Stimulated activated CD4-positive, alpha-beta T cell treated with anti-CD3 and anti-CD28 coated beads, Interleukin-2, amount 100 ng/mL, for 48 hours (primary cell): ENCODE data around the gene SLC39A9.
"Not testable (repeated sequence)": the region's sequence is repeated elsewhere in the genome, so short reads cannot be mapped to it uniquely, and the experiment has no call there.

Experiments
- DNase-seq, 2 donors: peaks; one replicate each; pipeline ENCODE4 v3.0.0-alpha.2; 2020

SLC39A9 gene

GRCh38 chr14:69370061-69370460 is 28.4 kb upstream of the SLC39A9 start:
- DNase-seq, result no peak

DNA sequence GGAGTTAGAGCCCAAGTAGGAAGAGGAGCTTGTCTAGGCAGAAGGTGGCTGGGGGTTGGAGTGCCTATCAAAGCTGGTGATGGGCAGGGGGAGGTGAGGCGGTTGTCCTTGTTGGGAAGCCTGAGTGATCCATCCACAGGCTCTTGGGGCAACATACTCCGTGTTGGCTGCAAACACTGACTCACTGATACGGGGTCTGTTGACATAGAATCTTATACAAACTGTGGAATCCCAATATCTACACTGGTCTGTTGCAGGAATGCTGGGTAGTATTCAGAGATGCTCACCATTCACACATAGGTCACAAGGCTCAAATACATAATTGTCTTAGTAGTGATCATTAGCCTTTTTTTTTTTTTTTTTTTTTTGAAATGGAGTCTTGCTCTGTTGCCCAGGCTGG is 26.3 kb upstream of the SLC39A9 start:
- no peak for DNase-seq

DNA sequence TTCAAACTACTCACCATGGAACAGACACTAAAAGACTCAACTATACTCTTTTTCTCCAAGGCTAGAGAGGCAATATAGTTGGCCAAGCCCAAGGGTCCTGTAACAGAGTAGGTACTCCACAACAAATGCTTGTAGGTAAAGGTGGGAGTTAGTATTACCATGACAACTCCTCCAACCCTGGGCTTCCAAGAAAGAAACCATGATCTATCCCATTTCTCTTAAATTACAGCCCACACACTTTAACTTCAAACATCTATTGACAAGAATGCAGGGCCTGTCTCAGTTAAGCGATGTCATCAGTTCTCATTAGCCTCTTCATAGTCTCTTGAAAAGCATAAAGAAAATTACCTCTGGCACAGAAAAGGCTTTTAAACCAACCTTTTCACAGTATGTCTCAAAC is 25.4 kb upstream of the SLC39A9 start:
- DNase-seq, result no peak

DNA sequence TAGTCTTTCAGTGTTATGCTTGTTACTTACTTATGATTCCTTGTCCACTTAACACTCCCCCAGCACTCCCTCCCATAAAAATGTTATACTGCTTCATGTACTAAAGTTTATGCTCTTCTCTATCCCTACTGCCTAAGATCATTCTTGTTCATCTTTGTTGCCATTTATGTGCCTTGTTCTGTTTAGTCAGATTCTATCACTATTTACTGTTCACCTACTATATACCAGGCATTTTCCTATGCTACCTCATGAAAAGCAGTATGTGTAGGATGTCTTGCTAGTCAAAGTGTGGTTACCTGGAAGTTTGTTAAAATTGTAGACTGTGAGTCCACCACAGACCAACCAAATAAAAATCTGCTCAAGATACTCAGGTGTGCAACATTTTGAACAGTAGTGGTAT is 24.3 kb upstream of the SLC39A9 start:
- no peak for DNase-seq

DNA sequence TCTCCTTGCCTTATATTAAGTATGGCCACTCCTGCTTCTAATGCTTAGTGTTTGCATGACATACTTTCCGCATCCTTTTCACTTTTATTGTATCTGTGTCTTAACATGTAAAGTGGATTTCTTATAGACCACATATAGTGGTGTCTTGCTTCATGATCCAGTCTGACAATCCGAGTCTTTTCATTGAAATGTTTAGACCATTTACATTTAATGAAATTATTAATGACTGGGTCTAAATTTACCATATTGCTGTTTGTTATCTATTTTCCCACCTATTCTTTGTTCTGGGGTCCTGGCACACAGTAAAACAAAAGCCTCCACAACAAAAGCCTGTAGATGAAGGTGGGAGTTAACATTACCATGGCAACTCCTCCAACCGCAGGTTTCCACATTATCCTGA is 23.3 kb upstream of the SLC39A9 start:
- DNase-seq, result no peak

GRCh38 chr14:69375722-69376121 is 22.8 kb upstream of the SLC39A9 start:
- no peak for DNase-seq

- DNase-seq, result no peak
These were observed 22.1 kb upstream of the SLC39A9 start for GRCh38 chr14:69376439-69376838.

DNA sequence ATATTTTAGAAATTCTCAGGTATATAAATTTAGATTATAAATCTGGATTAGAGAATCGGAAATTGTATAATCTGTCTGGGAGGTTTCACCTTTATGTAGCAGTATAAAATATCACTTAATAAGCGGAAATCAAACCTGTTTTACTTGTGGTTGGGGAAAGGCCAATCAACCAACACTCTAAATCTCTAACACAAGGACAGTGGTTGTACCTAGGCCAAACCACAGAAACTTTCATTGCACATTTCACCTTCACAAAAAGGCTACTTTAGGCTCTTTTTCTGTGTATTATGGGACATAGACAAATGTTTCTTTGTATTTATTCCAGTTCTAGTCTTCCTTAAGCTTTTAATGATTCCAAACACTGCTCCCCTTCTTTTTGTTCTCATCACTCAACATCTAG is 20.2 kb upstream of the SLC39A9 start:
- DNase-seq, result no peak

GRCh38 chr14:69387311-69387710 is 11.2 kb upstream of the SLC39A9 start:
- no peak for DNase-seq

DNA sequence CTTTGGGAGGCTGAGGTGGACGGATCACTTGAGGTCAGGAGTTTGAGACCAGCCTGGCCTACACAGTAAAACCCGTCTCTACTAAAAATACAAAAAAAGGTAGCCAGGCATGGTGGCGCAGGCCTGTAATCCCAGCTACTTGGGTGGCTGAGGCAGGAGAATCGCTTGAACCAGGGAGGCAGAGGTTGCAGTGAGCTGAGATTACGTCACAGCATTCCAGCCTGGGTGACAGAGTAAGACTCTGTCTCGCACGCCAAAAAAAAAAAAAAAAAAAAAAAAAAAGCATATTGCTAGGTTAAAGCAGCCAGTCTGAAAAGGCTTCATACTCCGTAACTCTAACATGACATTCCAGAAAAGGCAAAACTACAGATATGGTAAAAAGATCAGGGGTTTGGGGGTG is 7.1 kb upstream of the SLC39A9 start:
- not testable (repeated sequence) for DNase-seq

DNA sequence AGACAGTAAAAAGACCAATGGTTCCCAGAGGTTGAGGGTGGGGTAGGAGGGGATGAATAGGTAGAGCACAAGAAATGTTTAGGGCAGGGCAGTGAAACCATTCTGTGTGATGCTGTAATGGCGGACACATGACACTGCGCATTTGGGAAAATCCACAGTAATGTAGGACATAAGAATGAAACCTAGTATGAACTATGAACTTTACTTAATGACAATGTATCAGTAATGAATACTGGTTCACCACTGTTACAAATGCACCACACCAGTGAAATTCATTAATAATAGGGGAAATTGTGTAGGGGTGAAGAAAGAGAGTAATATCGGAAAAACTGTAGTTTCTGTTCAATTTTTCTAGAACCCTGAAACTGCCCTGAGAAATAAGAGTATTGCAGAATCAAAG is 6.0 kb upstream of the SLC39A9 start:
- no peak for DNase-seq

- DNase-seq, result no peak
These were observed 2.6 kb upstream of the SLC39A9 start for GRCh38 chr14:69395929-69396328.

GRCh38 chr14:69398818-69399210 is 322 bp downstream of the SLC39A9 start:
- no peak for DNase-seq

- no peak for DNase-seq
These were observed 1.3 kb downstream of the SLC39A9 start for GRCh38 chr14:69399750-69400149.

GRCh38 chr14:69400154-69400553 is 1.7 kb downstream of the SLC39A9 start:
- no peak for DNase-seq

- DNase-seq, result no peak
These were observed 3.3 kb downstream of the SLC39A9 start for GRCh38 chr14:69401841-69402240.

DNA sequence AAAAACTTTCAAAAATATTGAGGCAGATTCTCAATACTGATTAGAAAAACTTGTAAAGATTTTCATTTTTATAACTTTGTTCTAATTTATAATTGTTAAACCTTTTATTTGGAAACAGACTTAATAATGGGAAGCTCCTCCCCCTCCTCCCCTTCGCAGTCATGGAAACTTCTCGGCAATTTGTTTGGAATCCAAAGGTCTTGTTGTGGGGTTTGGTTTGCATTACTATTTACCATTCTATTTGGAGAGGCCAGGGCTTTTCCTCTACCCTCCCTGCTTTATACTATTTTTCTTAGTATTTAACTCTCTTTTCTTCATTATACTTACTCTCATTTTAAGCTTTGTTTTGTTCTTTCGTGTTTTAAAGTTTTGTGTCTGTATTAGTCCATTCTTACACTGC is 6.0 kb downstream of the SLC39A9 start:
- no peak for DNase-seq

GRCh38 chr14:69404883-69405282 is 6.4 kb downstream of the SLC39A9 start:
- DNase-seq, result no peak

DNA sequence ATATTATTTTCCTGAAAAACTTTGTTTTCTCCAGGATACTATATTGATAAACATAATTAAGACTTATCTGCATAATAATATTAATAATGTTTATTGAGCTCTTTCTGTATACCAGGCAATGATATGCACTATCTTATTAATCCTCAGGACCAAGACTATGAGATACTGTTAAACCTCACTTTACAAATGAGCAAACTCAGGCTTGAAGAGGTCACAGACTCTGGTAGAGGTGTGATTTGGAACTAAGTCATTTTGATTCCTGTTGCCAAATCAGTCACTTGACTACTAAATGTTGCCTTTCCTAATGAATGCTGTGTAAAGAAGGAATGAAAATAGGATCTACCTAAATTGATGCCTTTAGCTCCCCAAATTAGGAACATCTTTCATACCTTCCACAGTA is 7.3 kb downstream of the SLC39A9 start:
- DNase-seq, result no peak

- DNase-seq, result no peak
These were observed 10.0 kb downstream of the SLC39A9 start for GRCh38 chr14:69408331-69408960.

GRCh38 chr14:69413483-69413882 is 15.0 kb downstream of the SLC39A9 start:
- no peak for DNase-seq

DNA sequence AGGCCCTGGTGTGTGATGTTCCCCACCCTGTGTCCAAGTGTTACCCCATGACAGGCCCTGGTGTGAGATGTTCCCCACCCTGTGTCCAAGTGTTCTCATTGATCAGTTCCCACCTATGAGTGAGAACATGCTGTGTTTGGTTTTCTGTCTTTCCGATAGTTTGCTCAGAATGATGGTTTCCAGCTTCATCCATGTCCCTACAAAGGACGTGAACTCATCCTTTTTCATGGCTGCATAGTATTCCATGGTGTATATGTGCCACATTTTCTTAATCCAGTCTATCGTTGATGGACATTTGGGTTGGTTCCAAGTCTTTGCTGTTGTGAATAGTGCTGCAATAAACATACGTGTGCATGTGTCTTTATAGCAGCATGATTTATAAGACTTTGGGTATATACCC is 17.6 kb downstream of the SLC39A9 start:
- DNase-seq, result not testable (repeated sequence)

GRCh38 chr14:69423279-69423678 is 24.8 kb downstream of the SLC39A9 start:
- DNase-seq, result no peak

- no peak for DNase-seq
These were observed 25.8 kb downstream of the SLC39A9 start for GRCh38 chr14:69424149-69424923.

DNA sequence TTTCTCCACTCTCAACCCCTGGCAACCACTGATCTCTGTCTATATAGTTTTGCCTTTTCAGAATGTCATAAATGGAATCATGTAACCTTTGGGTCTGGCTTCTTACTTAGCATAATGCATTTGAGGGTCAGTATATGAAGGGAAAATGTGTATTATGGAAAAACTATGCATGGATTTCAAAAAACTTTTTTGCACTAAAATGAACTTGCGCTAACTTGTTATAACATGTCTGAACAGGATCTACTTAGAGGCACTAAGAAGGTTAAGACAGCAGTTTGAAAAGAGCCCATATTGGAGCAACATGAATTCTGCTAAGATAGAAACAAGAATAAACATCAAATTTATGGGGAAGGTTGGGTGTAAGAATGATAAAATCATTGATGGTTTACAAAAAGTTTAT is 29.1 kb downstream of the SLC39A9 start:
- DNase-seq, result no peak
